ENCODE results near the gene ITGA3.

ITGA3 gene

DNA sequence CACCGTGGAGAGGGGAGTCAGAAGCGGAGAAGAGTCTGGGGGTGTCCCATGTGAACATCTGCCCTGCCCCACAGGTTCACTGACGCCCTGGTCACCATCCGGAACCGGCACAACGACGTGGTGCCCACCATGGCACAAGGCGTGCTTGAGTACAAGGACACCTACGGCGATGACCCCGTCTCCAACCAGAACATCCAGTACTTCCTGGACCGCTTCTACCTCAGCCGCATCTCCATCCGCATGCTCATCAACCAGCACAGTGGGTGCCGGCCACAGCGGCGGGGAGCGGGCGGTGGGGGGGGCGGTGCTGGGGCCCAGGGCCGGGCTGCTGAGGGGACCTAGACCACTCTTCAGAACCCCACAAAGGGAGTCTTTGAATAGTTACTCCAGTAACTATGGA, 49.9 kb downstream of the ITGA3 start:
- H3K4me2 ChIP-seq (ENCODE audit: low read depth, low read length, poor library complexity, severe bottlenecking): no peak overlapping the region
- no peak overlapping the region for H3K9ac ChIP-seq (ENCODE audit: low read length)
- H2AFZ ChIP-seq (ENCODE audit: low read depth, low read length, severe bottlenecking): no peak overlapping the region
- no peaks in the 10 kb centered on the region for H3K27me3 ChIP-seq (ENCODE audit: low read length)
- no peak overlapping the region for H3K27ac ChIP-seq (ENCODE audit: low read depth, low read length)
- H3F3A ChIP-seq (ENCODE audit: insufficient read depth): no peaks in the 10 kb centered on the region
- H4K20me1 ChIP-seq (ENCODE audit: low read depth, low read length): no peaks in the 10 kb centered on the region
- no peaks in the 10 kb centered on the region for H3K9me2 ChIP-seq (replicated peaks; ENCODE audit: insufficient read depth, low read length)
- H3K9me3 ChIP-seq (ENCODE audit: insufficient read depth, low read length): no peaks in the 10 kb centered on the region
- H3K36me3 ChIP-seq (ENCODE audit: low read length): no peaks in the 10 kb centered on the region
- no peaks in the 10 kb centered on the region for H3K79me2 ChIP-seq (ENCODE audit: insufficient read depth, low read length)
- no peak overlapping the region for H3K4me3 ChIP-seq (ENCODE audit: insufficient read depth, low read length, poor library complexity, severe bottlenecking)
- no peak for TF ChIP-seq EZH2phosphoT487 (conservative IDR thresholded peaks at IDR 0.05; ENCODE audit: low read length)
- TF ChIP-seq, protein P1, sequence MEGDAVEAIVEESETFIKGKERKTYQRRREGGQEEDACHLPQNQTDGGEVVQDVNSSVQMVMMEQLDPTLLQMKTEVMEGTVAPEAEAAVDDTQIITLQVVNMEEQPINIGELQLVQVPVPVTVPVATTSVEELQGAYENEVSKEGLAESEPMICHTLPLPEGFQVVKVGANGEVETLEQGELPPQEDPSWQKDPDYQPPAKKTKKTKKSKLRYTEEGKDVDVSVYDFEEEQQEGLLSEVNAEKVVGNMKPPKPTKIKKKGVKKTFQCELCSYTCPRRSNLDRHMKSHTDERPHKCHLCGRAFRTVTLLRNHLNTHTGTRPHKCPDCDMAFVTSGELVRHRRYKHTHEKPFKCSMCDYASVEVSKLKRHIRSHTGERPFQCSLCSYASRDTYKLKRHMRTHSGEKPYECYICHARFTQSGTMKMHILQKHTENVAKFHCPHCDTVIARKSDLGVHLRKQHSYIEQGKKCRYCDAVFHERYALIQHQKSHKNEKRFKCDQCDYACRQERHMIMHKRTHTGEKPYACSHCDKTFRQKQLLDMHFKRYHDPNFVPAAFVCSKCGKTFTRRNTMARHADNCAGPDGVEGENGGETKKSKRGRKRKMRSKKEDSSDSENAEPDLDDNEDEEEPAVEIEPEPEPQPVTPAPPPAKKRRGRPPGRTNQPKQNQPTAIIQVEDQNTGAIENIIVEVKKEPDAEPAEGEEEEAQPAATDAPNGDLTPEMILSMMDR (IDR thresholded peaks at IDR 0.05; ENCODE audit: insufficient read depth, low read length, poor library complexity, severe bottlenecking): no peak

- H3K9ac ChIP-seq (ENCODE audit: low read length): no peak overlapping the region
These were observed 50.7 kb downstream of the ITGA3 start for GRCh38 chr17:50106393-50107131.

GRCh38 chr17:50107790-50108414, 52.0 kb downstream of the ITGA3 start:
- Histone ChIP-seq H4K20me1 (ENCODE audit: low read depth, low read length) (no peaks in the 10 kb centered on the region), H2AFZ (ENCODE audit: low read depth, low read length, severe bottlenecking) (no peak overlapping the region), H3K4me2 (ENCODE audit: low read depth, low read length, poor library complexity, severe bottlenecking) (no peak overlapping the region), H3K27me3 (ENCODE audit: low read length) (no peaks in the 10 kb centered on the region), H3K79me2 (ENCODE audit: insufficient read depth, low read length) (no peaks in the 10 kb centered on the region), H3K27ac (ENCODE audit: low read depth, low read length) (no peak overlapping the region), H3K9ac (ENCODE audit: low read length) (no peak overlapping the region), H3K36me3 (ENCODE audit: low read length) (no peaks in the 10 kb centered on the region), H3K9me3 (ENCODE audit: insufficient read depth, low read length) (no peaks in the 10 kb centered on the region), H3K9me2 (replicated peaks; ENCODE audit: insufficient read depth, low read length) (no peaks in the 10 kb centered on the region), H3K4me3 (ENCODE audit: insufficient read depth, low read length, poor library complexity, severe bottlenecking) (no peak overlapping the region), H3F3A (ENCODE audit: insufficient read depth) (no peaks in the 10 kb centered on the region)
- TF ChIP-seq, protein P1 (IDR thresholded peaks at IDR 0.05; ENCODE audit: insufficient read depth, low read length, poor library complexity, severe bottlenecking): no peak
- TF ChIP-seq EZH2phosphoT487 (conservative IDR thresholded peaks at IDR 0.05; ENCODE audit: low read length): no peak

More at GRCh38 chr17:50106393-50107131, 50.7 kb downstream of the ITGA3 start:
- no peaks in the 10 kb centered on the region for H3K27me3 ChIP-seq (ENCODE audit: low read length)
- no peaks in the 10 kb centered on the region for H3K9me2 ChIP-seq (replicated peaks; ENCODE audit: insufficient read depth, low read length)
- no peak overlapping the region for H3K27ac ChIP-seq (ENCODE audit: low read depth, low read length)
- TF ChIP-seq, protein P1 (IDR thresholded peaks at IDR 0.05; ENCODE audit: insufficient read depth, low read length, poor library complexity, severe bottlenecking): no peak
- TF ChIP-seq EZH2phosphoT487 (conservative IDR thresholded peaks at IDR 0.05; ENCODE audit: low read length): no peak
- no peaks in the 10 kb centered on the region for H3K9me3 ChIP-seq (ENCODE audit: insufficient read depth, low read length)
- no peak overlapping the region for H3K4me3 ChIP-seq (ENCODE audit: insufficient read depth, low read length, poor library complexity, severe bottlenecking)
- H3K79me2 ChIP-seq (ENCODE audit: insufficient read depth, low read length): no peaks in the 10 kb centered on the region
- no peak overlapping the region for H3K4me2 ChIP-seq (ENCODE audit: low read depth, low read length, poor library complexity, severe bottlenecking)
- H3K36me3 ChIP-seq (ENCODE audit: low read length): no peaks in the 10 kb centered on the region
- H3F3A ChIP-seq (ENCODE audit: insufficient read depth): no peaks in the 10 kb centered on the region
- H2AFZ ChIP-seq (ENCODE audit: low read depth, low read length, severe bottlenecking): no peak overlapping the region
- no peaks in the 10 kb centered on the region for H4K20me1 ChIP-seq (ENCODE audit: low read depth, low read length)

Measured in SU-DHL-6 (cell line).